ENCODE results near the gene C12orf75. TPM values are rescaled to one million over a fixed set of nuclear protein-coding genes. Genes with fewer than 3 reads are reported as not detected.
A peak's percentile ranks its signal among the peaks of the same experiment; 100 is the strongest.
"Not testable (repeated sequence)": the region's sequence is repeated elsewhere in the genome, so short reads cannot be mapped to it uniquely, and the experiment has no call there.

The C12orf75 gene
- total RNA-seq, 2 experiments from 2014 or later, result 56.0 to 57.5 TPM

DNA sequence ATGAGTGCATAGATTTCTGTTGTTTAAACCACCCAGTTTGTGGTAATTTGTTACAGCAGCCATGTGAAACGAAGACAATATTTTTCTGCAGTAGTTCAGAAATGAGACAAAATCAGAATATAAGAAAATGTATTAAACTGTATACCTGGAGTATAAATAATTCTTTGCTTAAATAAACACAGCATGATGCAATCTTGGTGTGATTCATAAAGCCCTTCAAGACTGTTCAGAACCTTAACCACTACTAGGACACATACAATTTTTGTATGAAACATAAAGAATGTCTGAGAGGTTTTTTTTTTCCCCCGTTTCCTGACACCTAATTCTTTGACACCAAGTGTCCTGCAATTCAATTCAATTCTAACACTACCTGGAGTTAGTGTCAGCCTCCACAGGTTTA, 10.5 kb downstream of the C12orf75 start:
- Mint-ChIP-seq H3K4me1 (peaks cover 9% of the 10 kb centered on the region), H3K27me3 (peaks cover under 1% of the 10 kb centered on the region), H3K4me3 (no peak overlapping the region), H3K9me3 (peaks cover 7% of the 10 kb centered on the region), H3K36me3 (peaks cover 27% of the 10 kb centered on the region), H3K27ac (no peak overlapping the region)
- no peak for DNase-seq

DNA sequence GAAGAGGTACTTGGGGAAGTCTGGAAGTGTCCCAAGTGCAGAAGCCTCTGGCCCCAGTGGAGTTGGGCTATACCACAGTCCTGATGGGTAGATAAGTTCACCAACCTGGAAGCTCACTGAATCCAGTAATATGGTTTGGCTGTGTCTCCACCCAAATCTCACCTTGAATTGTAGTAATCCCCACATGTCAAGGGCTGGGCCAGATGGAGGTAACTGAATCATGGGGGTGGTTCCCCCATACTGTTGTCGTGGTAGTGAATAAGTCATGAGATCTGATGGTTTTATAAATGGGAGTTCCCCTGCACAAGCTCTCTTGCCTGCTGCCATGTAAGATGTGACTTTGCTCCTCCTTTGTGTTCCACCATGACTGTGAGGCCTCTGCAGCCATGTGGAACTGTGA, 11.1 kb downstream of the C12orf75 start:
- H3K4me3 Mint-ChIP-seq, H3K27me3 Mint-ChIP-seq, H3K4me1 Mint-ChIP-seq, H3K27ac Mint-ChIP-seq, H3K9me3 Mint-ChIP-seq, DNase-seq: not testable (repeated sequence)
- H3K36me3 Mint-ChIP-seq, result peaks cover 23% of the 10 kb centered on the region

DNA sequence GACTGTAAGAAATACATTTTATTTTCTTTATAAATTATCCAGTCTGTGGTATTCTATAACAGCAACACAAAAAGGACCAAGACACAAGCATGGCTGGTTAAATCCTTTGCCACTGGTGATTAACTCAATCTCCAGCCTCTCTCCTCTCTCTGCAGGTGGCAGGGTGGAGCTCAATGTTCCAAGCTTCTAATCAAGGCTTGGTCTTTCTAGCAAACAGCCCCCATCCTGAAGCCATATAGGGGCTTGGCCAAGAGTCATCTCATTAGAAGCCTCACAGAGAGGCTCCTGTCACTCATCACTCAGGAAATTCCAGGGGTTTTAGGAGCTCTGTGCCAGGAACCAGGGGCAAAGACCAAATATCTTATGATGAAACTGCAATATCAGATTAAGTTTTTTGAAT, 12.0 kb downstream of the C12orf75 start:
- Mint-ChIP-seq H3K27me3 (peaks cover 3% of the 10 kb centered on the region), H3K36me3 (peaks cover 25% of the 10 kb centered on the region), H3K27ac (no peak overlapping the region), H3K9me3 (peaks cover 7% of the 10 kb centered on the region), H3K4me1 (peaks cover 6% of the 10 kb centered on the region), H3K4me3 (no peak overlapping the region)
- DNase-seq, result no peak

DNA sequence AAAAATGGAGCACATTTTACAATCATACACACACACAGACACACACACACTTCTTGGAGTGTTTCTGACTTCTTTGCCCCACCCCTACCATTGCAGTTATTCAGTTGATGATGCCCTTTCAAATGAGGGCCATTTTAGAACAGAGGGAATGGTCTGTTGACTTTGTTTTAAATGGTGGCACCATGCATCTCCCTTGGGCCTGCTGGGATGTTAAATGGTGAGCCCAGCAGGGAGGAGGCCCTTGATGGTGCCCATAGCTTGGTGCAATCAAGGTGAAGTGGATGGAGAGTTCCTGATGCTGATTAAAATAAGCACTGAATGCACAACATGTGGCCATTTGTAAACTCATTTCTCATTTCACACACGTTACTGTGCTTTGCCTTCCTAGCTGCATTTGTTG, 13.3 kb downstream of the C12orf75 start:
- Mint-ChIP-seq H3K36me3 (peaks cover 25% of the 10 kb centered on the region), H3K4me1 (peaks cover 9% of the 10 kb centered on the region), H3K27ac (no peak overlapping the region)

GRCh38 chr12:105347499-105347898, 17.0 kb downstream of the C12orf75 start:
- no peaks in the 10 kb centered on the region for H3K9me3 Mint-ChIP-seq
- peaks cover 13% of the 10 kb centered on the region for H3K4me1 Mint-ChIP-seq
- H3K4me3 Mint-ChIP-seq, result no peak overlapping the region
- peaks cover 3% of the 10 kb centered on the region for H3K27me3 Mint-ChIP-seq
- peaks cover 20% of the 10 kb centered on the region for H3K36me3 Mint-ChIP-seq
- no peak for DNase-seq
- no peak overlapping the region for H3K27ac Mint-ChIP-seq

More for the DNA sequence above, 13.3 kb downstream of the C12orf75 start:
- no peak for DNase-seq
- peaks cover 3% of the 10 kb centered on the region for H3K27me3 Mint-ChIP-seq
- H3K9me3 Mint-ChIP-seq, result peaks cover 7% of the 10 kb centered on the region
- no peak overlapping the region for H3K4me3 Mint-ChIP-seq

DNA sequence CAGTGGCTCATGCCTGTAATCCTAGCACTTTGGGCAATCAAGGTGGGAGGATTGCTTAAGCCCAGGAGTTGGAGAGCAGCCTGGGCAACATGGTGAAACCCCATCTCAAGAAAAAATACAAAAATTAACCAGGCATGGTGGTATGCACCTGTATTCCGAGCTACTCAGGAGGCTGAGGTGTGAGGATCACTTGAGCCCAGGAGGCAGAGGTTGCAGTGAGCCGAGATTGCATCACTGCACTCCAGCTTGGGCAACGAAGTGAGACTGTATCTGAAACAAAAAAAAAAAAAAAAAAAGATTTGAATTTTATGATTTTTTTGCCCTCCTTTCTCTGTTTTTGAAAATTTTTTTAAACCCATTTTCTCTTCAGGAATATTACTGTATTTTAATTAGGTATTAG, 17.7 kb downstream of the C12orf75 start:
- Mint-ChIP-seq H3K4me1 (peaks cover 12% of the 10 kb centered on the region), H3K9me3 (no peaks in the 10 kb centered on the region), H3K27ac (no peak overlapping the region), H3K27me3 (peaks cover 3% of the 10 kb centered on the region), H3K4me3 (no peak overlapping the region), H3K36me3 (peaks cover 18% of the 10 kb centered on the region)
- no peak for DNase-seq

- no peak overlapping the region for H3K27ac Mint-ChIP-seq
- no peak overlapping the region for H3K4me3 Mint-ChIP-seq
- H3K27me3 Mint-ChIP-seq, result peaks cover 3% of the 10 kb centered on the region
- no peak for DNase-seq
- H3K9me3 Mint-ChIP-seq, result no peaks in the 10 kb centered on the region
- H3K4me1 Mint-ChIP-seq, result peaks cover 12% of the 10 kb centered on the region
- peaks cover 20% of the 10 kb centered on the region for H3K36me3 Mint-ChIP-seq
These were observed 18.1 kb downstream of the C12orf75 start for GRCh38 chr12:105348561-105348960.

DNA sequence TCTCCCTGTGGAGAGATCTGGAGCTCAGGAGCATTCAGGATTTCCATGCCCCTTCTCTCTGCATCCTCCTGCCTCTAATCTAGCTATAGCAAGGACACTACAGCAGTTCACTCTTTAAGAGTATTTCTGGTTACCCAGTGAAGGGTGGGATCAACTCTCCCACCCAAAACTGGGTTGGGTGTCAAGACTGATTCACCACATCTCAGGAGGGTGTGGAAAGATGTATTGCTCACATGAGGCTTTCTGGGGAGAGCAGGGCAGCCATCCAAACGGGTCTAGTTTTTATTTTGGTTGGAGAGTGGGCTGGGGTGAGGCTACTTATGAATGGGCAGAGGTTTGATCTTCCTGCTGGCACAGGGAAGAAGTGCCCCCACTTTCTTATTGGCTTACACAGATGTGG, 18.6 kb downstream of the C12orf75 start:
- H3K27ac Mint-ChIP-seq, result peak overlapping the region; percentile 23
- H3K4me3 Mint-ChIP-seq, result no peak overlapping the region
- no peak for DNase-seq
- no peaks in the 10 kb centered on the region for H3K9me3 Mint-ChIP-seq
- peaks cover 19% of the 10 kb centered on the region for H3K36me3 Mint-ChIP-seq
- H3K27me3 Mint-ChIP-seq, result peaks cover 3% of the 10 kb centered on the region
- peaks cover 12% of the 10 kb centered on the region for H3K4me1 Mint-ChIP-seq

GRCh38 chr12:105351523-105351922, 21.0 kb downstream of the C12orf75 start:
- no peak overlapping the region for H3K4me3 Mint-ChIP-seq
- no peak overlapping the region for H3K27ac Mint-ChIP-seq
- no peak for DNase-seq
- no peaks in the 10 kb centered on the region for H3K9me3 Mint-ChIP-seq
- peaks cover 23% of the 10 kb centered on the region for H3K36me3 Mint-ChIP-seq
- H3K4me1 Mint-ChIP-seq, result peaks cover 12% of the 10 kb centered on the region
- no peaks in the 10 kb centered on the region for H3K27me3 Mint-ChIP-seq

GRCh38 chr12:105352052-105352451, 21.6 kb downstream of the C12orf75 start:
- DNase-seq, result no peak
- no peaks in the 10 kb centered on the region for H3K27me3 Mint-ChIP-seq
- H3K9me3 Mint-ChIP-seq, result no peaks in the 10 kb centered on the region
- H3K4me3 Mint-ChIP-seq, result no peak overlapping the region
- H3K27ac Mint-ChIP-seq, result no peak overlapping the region
- H3K4me1 Mint-ChIP-seq, result peaks cover 15% of the 10 kb centered on the region
- H3K36me3 Mint-ChIP-seq, result peaks cover 21% of the 10 kb centered on the region

GRCh38 chr12:105352940-105353635, 22.6 kb downstream of the C12orf75 start:
- H3K4me3 Mint-ChIP-seq, result no peak overlapping the region
- H3K27me3 Mint-ChIP-seq, result no peaks in the 10 kb centered on the region
- H3K9me3 Mint-ChIP-seq, result no peaks in the 10 kb centered on the region
- H3K36me3 Mint-ChIP-seq, result peaks cover 25% of the 10 kb centered on the region
- H3K27ac Mint-ChIP-seq, result no peak overlapping the region
- peaks cover 21% of the 10 kb centered on the region for H3K4me1 Mint-ChIP-seq
- no peak for DNase-seq

- Mint-ChIP-seq H3K27ac (no peak overlapping the region), H3K9me3 (no peaks in the 10 kb centered on the region), H3K4me3 (no peak overlapping the region), H3K4me1 (peaks cover 16% of the 10 kb centered on the region), H3K36me3 (peaks cover 21% of the 10 kb centered on the region), H3K27me3 (no peaks in the 10 kb centered on the region)
- no peak for DNase-seq
These were observed 25.3 kb downstream of the C12orf75 start for GRCh38 chr12:105355752-105356151.

- Mint-ChIP-seq H3K4me3 (no peak overlapping the region), H3K4me1 (peaks cover 9% of the 10 kb centered on the region), H3K27ac (peak overlapping the region; percentile 74), H3K27me3 (no peaks in the 10 kb centered on the region), H3K9me3 (no peaks in the 10 kb centered on the region), H3K36me3 (peaks cover 20% of the 10 kb centered on the region)
- DNase-seq, result no peak
These were observed 26.7 kb downstream of the C12orf75 start for GRCh38 chr12:105357162-105357691.

GRCh38 chr12:105358789-105359188, 28.3 kb downstream of the C12orf75 start:
- Mint-ChIP-seq H3K27ac (no peak overlapping the region), H3K4me1 (peaks cover 9% of the 10 kb centered on the region), H3K36me3 (peaks cover 18% of the 10 kb centered on the region), H3K9me3 (no peaks in the 10 kb centered on the region), H3K27me3 (no peaks in the 10 kb centered on the region), H3K4me3 (no peak overlapping the region)
- DNase-seq, result no peak

GRCh38 chr12:105359856-105360255, 29.4 kb downstream of the C12orf75 start:
- Mint-ChIP-seq H3K4me3 (no peak overlapping the region), H3K27me3 (no peaks in the 10 kb centered on the region), H3K4me1 (peaks cover 9% of the 10 kb centered on the region), H3K36me3 (peaks cover 13% of the 10 kb centered on the region), H3K27ac (no peak overlapping the region), H3K9me3 (no peaks in the 10 kb centered on the region)
- DNase-seq, result no peak

- Mint-ChIP-seq H3K4me1 (no peaks in the 10 kb centered on the region), H3K4me3 (no peak overlapping the region), H3K27me3 (no peaks in the 10 kb centered on the region), H3K9me3 (no peaks in the 10 kb centered on the region), H3K36me3 (peaks cover 10% of the 10 kb centered on the region), H3K27ac (no peak overlapping the region)
- DNase-seq, result no peak
These were observed 33.4 kb downstream of the C12orf75 start for GRCh38 chr12:105363890-105364289.

Measured in activated naive CD8-positive, alpha-beta T cell treated with anti-CD3 and anti-CD28 coated beads for 36 hours (primary cell).